GM18511 (cell line): ENCODE data around the gene INTS3.
"Not testable (repeated sequence)": the region's sequence is repeated elsewhere in the genome, so short reads cannot be mapped to it uniquely, and the experiment has no call there.

Experiments used
- ATAC-seq: cut with Tn5 transposase; IDR thresholded peaks from one replicate; pipeline ENCODE4 v1.9.1; 2021; ENCODE audit warnings: mild to moderate bottlenecking, moderate library complexity; ENCODE audit not compliant: unreplicated experiment

Gene INTS3

DNA sequence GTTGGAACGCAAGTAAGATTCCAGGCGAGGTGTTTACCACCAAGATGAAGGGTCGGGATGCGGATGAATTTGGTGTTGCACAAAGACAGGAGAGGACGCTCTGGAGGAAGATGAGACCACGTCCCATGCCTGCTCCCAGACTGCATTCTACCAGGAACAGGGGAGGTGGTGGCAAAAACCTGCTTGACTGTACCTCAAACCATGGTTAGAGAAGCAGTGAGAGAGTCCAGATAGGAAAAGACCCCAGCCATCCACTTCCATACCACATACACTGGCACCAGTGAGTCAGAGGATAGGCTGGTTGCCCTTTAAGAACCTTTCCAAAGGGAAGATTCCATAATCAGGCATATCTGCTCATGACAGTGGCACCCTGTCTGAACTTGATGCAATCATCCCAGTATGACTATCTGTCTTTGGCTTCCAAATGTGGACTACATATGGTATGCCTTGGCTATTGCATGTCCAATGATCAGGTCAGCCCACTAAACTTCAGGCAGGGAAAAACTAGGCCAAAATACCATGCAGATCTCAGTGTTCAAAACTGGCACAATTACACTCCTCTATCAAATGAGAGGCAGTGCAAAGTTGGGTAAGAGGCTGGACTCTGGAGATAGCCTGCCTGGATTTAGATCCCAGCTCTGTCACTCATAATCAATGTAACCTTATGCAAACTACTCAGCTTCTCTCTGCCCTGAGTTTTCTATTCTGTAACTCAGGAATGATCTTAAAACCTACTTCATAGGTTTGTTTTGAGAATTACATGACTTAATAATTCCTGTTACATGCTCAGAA, 28.7 kb upstream of the INTS3 start:
- no peak for ATAC-seq

DNA sequence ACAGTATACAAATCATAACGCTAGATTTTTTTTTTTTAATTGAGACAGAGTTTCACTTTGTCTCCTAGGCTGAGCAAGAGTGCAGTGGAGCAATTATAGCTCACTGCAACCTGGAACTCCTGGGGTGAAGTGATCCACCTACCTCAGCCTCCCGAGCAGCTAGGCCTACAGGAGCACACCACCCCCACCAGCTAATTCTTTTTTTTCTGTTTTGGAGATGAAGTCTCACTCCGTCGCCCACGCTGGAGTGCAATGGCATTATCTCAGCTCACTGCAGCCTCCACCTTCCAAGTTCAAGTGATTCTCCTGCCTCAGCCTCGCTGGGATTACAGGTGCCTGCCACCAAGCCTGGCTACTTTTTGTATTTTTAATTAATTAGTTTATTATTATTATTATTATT, 28.1 kb upstream of the INTS3 start:
- ATAC-seq: no peak

DNA sequence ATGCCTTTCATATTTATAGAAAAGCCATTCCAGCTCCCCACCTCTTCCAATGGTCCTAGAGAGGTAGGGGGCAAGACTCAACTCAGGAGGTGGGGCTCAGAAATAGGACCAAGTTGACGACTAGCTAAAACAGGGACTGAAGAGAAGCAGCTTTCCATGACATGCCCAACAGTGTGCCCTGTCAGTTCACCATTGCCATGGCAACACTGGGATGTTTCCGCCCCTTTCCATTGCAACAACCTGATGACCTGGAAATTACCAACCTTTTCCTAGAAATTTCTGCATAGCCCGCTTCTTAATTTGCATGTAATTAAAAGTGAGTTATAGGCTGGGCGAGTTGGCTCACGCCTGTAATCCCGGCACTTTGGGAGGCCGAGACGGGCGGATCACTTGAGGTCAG, 22.4 kb upstream of the INTS3 start:
- no peak for ATAC-seq

DNA sequence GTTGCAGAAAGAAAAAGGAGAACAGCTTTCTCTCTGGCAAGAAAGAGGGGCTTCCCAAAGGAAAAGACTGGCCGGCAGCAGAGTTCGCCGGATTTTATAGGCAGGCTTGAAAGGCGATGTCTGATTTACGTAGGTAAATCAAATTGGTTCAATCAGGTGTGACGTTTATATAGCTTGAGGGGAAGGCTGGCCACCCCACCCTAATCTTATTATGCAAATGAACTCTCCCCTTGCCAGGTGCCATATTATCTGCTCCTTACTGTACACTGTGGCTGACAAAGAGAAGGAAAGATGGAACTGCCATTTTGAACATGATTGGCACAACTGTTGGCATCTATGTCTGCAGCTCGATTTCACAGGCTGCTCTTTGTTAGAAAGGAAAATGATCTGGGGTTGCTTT, 16.8 kb upstream of the INTS3 start:
- no peak for ATAC-seq

DNA sequence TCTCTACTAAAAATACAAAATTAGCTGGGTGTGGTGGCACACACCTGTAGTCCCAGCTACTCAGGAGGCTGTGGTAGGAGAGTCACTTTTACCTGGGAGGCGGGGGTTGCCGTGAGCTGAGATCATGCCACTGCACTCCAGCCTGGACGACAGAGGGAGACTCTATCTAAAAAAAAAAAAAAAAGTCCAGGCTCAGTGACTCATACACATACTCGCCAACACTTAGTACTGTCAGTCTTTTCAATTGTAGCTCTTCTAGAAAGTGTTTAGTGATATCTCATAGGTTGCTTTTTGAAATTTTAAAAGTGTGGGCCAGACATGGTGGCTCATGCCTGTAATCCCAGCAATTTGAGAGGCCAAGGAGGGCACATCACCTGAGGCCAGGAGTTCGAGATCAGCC, 11.6 kb upstream of the INTS3 start:
- not testable (repeated sequence) for ATAC-seq

DNA sequence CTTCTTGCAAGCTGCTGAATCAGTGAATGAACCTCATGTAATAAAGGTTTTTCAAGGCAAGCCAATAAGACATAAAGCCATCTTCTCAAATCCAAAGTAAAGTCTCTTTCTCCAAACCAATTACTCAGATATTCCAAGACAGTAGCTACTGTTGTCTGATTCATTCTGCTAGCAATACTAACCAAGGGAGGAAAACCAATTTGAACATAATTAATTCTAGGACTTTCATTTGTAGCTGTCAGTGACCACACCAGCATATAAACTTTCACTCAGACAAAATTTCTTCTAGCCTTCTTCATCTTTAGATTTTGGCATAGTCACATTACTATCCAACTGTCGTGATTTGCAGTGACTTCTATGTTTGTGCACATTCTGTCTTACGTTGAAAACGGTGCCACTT, 10.5 kb upstream of the INTS3 start:
- ATAC-seq: no peak

DNA sequence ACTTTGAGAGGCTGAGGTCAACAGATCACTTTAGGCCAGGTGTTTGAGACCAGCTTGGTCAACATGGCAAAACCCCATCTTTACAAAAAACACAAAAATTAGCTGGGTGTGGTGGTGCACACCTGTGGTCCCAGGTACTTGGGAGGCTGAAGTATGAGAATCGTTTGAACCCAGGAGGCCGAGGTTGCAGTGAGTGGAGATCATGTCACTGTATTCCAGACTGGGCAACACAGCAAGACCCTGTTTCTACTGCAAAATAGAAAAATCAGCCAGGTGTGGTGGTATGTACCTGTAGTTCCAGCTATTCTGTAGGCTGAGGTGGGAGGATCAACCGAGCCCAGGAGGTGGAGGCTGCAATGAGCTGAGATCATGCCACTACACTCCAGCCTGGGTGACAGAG, 4.2 kb upstream of the INTS3 start:
- no peak for ATAC-seq

DNA sequence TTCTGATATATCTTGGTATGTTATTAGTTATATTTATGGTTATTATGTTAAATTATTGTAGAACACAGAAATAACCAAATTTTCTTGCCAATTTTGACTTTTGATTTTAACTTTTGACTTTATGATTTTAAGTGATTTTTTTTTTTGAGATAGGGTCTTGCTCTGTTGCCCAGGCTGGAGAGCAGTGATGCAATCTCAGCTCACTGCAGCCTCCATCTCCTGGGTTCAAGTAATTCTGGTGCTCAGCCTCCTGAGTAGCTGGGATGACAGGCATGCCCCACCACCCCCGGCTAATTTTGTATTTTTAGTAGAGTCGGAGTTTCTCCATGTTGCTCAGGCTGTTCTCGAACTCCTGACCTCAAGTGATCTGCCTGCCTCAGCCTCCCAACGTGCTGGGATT, 3.2 kb upstream of the INTS3 start:
- ATAC-seq: not testable (repeated sequence)

DNA sequence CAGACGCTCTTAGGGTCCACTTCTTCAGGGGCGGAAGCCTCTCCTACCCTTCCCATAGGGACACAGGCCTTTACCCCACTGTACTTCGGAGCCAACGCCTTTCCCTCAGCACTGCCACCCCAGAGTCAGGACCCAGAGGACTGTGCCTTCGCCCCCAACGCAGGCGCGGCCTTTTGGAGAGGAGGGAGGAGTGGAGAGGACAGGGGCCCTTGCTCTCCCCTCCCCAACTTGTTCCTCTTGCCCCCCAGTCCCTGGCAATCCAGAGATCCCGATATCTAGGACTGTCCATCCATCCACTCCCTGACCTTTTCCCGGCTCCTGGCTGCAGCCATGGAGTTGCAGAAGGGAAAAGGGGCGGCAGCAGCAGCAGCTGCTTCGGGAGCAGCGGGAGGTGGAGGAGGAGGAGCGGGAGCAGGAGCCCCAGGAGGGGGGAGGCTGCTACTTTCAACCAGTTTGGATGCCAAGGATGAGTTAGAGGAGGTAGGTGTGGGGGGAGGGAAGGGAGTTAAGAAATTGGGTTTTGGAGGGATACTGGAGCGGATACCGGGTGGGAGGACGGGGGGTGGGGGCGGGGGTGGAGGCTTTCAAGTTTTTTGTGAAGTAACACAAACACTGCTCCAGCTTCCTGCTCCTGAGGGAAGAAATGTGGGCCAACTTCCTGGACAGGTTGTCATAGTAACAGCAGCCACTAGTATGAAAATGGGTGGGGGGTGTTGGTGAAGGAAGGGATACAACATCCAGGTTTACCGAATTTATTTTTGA, 636 bp downstream of the INTS3 start:
- no peak for ATAC-seq

DNA sequence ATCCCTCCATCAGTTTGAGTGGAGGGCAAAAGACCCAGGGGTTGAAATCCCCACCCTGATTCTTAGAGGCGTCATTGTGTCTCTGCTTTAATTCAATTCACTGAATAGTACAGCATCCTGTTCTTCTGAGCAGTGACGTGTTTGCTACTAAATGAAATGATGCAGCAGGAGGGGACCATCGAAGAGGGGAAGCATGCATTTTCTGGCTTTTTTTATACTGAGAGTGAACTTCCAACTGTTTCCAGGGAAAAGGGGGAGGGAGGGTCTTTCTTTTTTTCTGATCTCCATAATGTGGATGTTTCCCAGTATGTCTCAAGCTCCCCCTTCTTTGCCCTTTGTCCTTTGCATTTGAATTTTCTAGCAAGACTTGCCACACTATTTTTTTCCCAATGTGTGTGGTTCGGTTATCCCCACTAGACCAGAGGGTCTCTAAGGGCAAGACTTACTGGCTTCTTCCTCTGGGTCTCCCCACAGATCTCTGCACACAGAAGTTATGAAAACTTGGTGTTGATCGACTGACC, 2.7 kb downstream of the INTS3 start:
- ATAC-seq: no peak

DNA sequence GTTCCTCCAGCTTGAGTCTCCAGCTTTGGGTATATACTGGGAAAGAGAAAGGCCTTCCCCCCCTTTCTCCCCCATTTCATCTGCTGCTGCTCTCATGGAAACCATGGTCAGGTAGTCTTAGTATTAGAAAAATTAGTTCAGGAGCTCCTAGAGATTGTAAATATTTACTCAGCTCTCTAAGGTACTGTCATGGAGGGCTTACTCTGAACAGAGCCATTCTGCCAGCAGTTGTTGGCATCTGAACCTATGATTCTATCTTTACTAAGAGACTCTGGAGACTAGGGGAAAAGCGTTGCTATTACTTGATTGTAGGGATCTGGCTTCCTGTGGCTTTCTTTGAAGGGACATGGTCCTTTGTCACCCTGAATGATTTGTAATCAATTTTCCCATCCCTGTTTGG, 6.1 kb downstream of the INTS3 start:
- no peak for ATAC-seq

DNA sequence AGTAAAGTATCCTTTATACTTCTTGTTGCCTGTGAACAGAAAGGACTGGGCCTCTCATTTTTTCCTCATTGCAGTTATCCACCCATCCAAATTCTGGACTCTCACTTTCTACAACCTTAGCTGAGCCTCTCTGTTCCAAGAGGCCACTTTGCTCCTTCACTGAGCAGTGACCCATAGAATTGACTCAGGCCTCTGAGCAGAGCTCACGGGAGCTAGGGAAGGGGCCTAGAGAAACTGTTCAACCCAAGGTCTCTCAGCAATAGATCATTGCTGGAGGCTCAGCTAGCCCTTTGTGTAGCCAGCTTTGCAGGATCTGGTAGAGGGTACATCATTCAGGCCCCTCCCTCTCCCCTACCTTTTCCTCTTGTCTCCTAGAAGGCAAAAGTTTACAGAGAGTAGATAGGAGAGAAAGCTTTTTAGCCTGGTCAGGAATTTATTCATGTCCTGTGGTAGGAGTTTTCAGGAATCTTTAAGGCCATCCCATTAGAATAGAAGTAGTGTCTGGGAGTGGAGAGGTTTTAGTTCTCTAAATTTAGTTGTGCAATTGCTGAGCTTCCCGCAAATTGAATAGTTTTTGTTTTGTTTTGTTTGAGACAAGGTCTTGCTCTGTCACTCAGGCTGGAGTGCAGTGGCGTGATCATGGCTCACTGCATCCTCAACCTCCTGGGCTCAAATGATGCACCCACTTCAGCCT, 6.7 kb downstream of the INTS3 start:
- peak; percentile 50 for ATAC-seq

DNA sequence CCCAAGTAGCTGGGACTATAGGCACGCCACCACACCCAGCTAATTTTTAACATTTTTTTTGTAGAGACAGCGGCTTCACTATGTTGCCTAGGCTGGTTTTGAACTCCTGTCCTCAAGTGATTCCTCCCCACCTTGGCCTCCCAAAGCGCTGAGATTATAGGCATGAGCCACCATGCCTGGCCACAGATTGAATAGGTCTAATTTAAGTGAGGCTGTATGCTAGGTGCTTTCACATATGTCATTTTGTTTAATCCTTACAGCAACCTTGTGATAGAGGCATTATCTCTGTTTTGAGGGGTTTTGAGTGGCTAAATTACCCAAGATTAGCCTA, 7.2 kb downstream of the INTS3 start:
- no peak for ATAC-seq

DNA sequence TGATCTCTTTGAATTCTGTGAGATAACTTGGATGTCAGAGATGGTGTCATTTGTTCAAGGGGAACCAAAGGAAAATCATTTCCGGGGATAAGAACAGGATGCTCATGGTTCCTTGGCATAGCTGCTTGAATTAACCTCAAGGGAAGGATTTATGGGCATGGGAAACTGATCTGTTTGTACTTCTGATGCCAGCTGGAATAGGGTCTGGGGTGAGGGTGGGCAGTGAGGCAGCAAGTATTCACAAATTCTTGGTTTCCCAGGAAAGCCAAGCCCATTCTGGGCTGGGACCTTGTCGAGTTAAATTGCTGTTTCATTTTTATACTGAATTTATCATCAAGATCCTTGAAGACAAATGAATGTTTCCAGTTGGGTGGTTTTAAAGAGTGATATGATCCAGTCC, 14.1 kb downstream of the INTS3 start:
- no peak for ATAC-seq

DNA sequence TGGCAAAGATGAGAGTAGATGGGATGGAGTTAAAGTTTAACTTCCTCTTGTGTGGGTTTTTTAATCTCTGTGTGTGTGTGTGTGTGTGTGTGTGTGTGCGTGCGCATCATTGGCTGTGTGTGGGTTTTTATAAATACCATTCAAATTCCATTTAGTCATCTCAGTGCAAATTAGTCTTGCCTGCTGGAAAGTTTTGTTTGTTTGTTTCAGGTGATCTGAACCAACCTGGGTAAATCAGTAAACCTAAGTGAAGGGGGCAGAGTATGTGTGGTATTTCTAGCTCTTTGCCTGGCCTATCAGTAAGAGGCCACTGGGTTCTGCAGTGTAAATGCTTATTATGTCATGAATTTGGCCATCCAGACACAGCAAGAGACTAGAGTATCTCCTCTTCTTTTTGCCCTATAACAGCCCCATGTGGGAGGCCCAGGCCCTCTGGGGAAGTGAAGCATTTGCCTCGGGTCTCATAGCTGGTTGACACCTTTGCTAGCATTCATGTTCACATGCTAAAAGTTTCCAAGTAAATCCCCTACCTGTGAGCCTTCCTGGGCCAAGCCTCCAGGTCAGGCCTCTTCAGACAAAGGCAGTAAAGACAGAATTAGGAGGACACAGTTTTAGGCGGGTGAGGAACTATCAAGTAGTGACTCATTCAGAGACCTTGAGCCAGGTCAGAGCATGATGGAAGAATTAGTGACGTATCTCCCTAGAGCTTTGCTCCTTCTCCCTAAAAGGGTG, 14.7 kb downstream of the INTS3 start:
- peak; percentile 75 for ATAC-seq

DNA sequence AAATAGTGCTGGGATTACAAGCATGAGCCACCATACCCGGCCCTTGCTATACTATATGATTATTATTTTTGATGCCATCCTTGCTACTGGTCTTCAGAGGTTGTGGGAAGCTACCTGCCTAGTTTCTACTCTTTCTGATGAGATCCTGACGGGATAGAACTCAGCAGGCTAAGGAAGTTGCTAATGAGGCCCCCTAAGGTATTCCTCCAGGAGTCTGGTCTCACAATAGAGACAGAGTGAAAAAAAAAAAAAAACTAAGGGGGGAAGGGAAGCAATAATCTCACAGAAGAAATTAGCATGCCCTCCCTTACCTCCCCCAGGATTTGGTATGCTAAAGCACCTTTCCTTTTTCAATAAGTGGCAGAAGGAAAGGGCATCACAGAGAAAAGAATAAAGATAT, 17.6 kb downstream of the INTS3 start:
- ATAC-seq: no peak

DNA sequence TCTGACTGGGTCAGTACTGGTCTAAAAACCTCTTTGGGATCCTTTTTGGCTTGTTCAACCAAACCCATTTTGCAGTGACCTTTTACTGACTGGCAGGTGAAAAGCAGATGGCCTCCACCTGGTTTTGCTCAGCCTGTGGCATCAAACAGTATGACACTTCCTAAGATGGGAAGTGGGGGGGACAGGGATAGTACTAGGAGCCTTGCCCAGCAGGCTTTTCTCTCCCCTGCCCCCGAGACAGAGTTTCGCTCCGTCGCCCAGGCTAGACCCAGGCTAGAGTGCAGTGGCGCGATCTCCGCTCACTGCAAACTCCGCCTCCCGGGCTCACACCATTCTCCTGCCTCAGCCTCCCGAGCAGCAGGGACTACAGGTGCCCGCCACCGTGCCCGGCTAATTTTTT, 18.3 kb downstream of the INTS3 start:
- ATAC-seq: no peak

DNA sequence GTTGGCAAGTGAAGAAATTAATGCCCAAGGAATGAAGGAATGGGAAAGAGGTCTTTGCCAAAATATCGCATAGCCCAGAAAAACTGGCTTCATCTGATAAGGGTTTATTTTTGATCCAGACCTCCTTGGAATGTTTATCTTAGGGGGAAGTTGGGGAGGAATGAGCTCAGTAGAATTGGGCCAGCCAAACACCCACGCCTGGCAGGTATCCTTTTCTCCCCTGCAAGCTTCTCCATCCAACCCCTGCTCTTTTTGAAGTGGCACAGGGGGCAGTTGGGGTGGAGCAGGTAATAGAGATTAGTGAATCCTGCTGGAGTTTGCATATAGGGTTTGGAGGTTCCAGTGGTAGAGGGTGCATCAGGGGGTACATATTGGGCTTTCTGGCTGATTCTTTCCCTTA, 21.1 kb downstream of the INTS3 start:
- no peak for ATAC-seq

DNA sequence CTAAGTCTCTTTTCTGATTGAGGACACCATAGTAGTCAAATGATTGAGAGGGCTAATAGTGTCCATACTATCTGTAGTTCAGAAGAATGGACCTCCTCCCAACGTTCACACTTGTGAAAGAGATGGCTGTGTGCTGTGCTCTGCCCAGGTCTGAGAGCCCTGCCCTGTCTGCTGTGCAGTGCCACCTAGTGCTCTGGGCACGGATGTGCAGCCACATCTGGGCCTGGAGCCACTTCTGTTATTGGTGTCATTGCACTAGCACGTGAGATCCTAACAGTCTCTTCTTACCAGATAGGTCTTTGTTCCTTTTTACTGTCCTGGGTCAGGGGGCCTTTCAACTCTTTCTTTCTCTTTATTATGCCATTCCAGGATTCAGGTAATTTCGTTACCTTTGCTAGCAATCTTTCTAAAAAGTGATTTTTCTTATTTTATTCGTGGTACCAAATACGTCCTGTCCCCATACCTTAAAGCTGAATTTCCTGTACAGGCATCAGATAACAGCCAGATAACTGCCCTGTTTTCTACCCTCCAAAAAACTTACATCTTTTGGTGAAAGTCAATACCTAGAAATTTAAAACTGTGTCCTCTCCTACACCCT, 21.7 kb downstream of the INTS3 start:
- peak; percentile 81 for ATAC-seq
